Measurements from ENCODE around the gene CBR1. TPM values are rescaled to one million over a fixed set of nuclear protein-coding genes. Genes with fewer than 3 reads are reported as not detected.

CBR1 gene
- total RNA-seq, 2 experiments from 2014 or later: 12.0 TPM; not detected in 1

GRCh38 chr21:36109868-36110267, 40.0 kb downstream of the CBR1 start:
- Histone ChIP-seq H2AFZ (ENCODE audit: low read length) (no peak overlapping the region), H3K36me3 (ENCODE audit: insufficient read depth, low read length) (no peaks in the 10 kb centered on the region), H3K4me1 (ENCODE audit: insufficient read depth, low read length, poor library complexity, severe bottlenecking) (peaks cover 13% of the 10 kb centered on the region), H3K9me3 (ENCODE audit: low read length) (no peaks in the 10 kb centered on the region), H3K4me2 (ENCODE audit: low read length) (no peak overlapping the region), H4K20me1 (ENCODE audit: insufficient read depth, low read length) (no peaks in the 10 kb centered on the region), H3K9me2 (ENCODE audit: insufficient read depth, low read length) (no peaks in the 10 kb centered on the region), H3K27ac (ENCODE audit: low read depth, low read length, poor library complexity, severe bottlenecking) (no peak overlapping the region), H3K79me2 (ENCODE audit: insufficient read depth, low read depth, low read length) (no peaks in the 10 kb centered on the region), H3K4me3 (ENCODE audit: low read depth, low read length, poor library complexity, severe bottlenecking) (no peak overlapping the region)
- no peak for DNase-seq (ENCODE audit: low spot score)
- ChIA-PET CTCF (ENCODE audit: unreplicated experiment) (no interaction called here), POLR2A (interaction anchor here (0.8 kb wide), 1 partner anchor 327 kb away, joined by 4 read pairs; no protein-coding TSS in a partner anchor)
- TF ChIP-seq CTCF (conservative IDR thresholded peaks at IDR 0.05; ENCODE audit: low read length) (no peak), EZH2phosphoT487 (IDR thresholded peaks at IDR 0.05; ENCODE audit: borderline replicate concordance, low read depth, low read length) (no peak)
- intact Hi-C loops (cut with micrococcal nuclease; ENCODE audit: unreplicated experiment): loop anchor here (5.0 to 10.0 kb wide), 2 partner anchors 175 to 708 kb away; no protein-coding TSS in a partner anchor
- no TSS peak for BruUV-seq (replicated peaks)

GRCh38 chr21:36111238-36111637, 41.4 kb downstream of the CBR1 start:
- BruUV-seq (replicated peaks): no TSS peak
- ChIA-PET POLR2A (no interaction called here), CTCF (ENCODE audit: unreplicated experiment) (no interaction called here)
- H3K36me3 ChIP-seq (ENCODE audit: insufficient read depth, low read length): no peaks in the 10 kb centered on the region
- no peaks in the 10 kb centered on the region for H3K79me2 ChIP-seq (ENCODE audit: insufficient read depth, low read depth, low read length)
- no peak for DNase-seq (ENCODE audit: low spot score)
- H3K4me2 ChIP-seq (ENCODE audit: low read length): no peak overlapping the region
- H3K4me1 ChIP-seq (ENCODE audit: insufficient read depth, low read length, poor library complexity, severe bottlenecking): peaks cover 13% of the 10 kb centered on the region
- H4K20me1 ChIP-seq (ENCODE audit: insufficient read depth, low read length): no peaks in the 10 kb centered on the region
- H3K9me3 ChIP-seq (ENCODE audit: low read length): no peaks in the 10 kb centered on the region
- TF ChIP-seq CTCF (conservative IDR thresholded peaks at IDR 0.05; ENCODE audit: low read length) (no peak), EZH2phosphoT487 (IDR thresholded peaks at IDR 0.05; ENCODE audit: borderline replicate concordance, low read depth, low read length) (no peak)
- no peak overlapping the region for H3K4me3 ChIP-seq (ENCODE audit: low read depth, low read length, poor library complexity, severe bottlenecking)
- H2AFZ ChIP-seq (ENCODE audit: low read length): no peak overlapping the region
- H3K27ac ChIP-seq (ENCODE audit: low read depth, low read length, poor library complexity, severe bottlenecking): no peak overlapping the region
- intact Hi-C loops (cut with micrococcal nuclease; ENCODE audit: unreplicated experiment): loop anchor here (5.0 to 10.0 kb wide), 2 partner anchors 176 to 709 kb away; no protein-coding TSS in a partner anchor
- no peaks in the 10 kb centered on the region for H3K9me2 ChIP-seq (ENCODE audit: insufficient read depth, low read length)

- DNase-seq (ENCODE audit: low spot score): no peak
- ChIA-PET CTCF (ENCODE audit: unreplicated experiment) (interaction anchor here (0.7 to 1.0 kb wide), 2 partner anchors 17 to 85 kb away, joined by 3 to 4 read pairs; no protein-coding TSS in a partner anchor), POLR2A (interaction anchor here (0.6 to 1.6 kb wide), 7 partner anchors 8 to 282 kb away, joined by 3 to 5 read pairs (median 4); partner anchors contain the start of gene SETD4)
- BruUV-seq (replicated peaks): no TSS peak
- Histone ChIP-seq H3K79me2 (ENCODE audit: insufficient read depth, low read depth, low read length) (no peaks in the 10 kb centered on the region), H3K4me2 (ENCODE audit: low read length) (peak overlapping the region; percentile 73; the same call in 1 of the 2 replicates), H3K9me2 (ENCODE audit: insufficient read depth, low read length) (no peaks in the 10 kb centered on the region), H3K4me3 (ENCODE audit: low read depth, low read length, poor library complexity, severe bottlenecking) (no peak overlapping the region), H3K4me1 (ENCODE audit: insufficient read depth, low read length, poor library complexity, severe bottlenecking) (peaks cover 13% of the 10 kb centered on the region), H2AFZ (ENCODE audit: low read length) (peak overlapping the region; percentile 93), H3K27ac (ENCODE audit: low read depth, low read length, poor library complexity, severe bottlenecking) (no peak overlapping the region), H3K36me3 (ENCODE audit: insufficient read depth, low read length) (no peaks in the 10 kb centered on the region), H4K20me1 (ENCODE audit: insufficient read depth, low read length) (no peaks in the 10 kb centered on the region), H3K9me3 (ENCODE audit: low read length) (no peaks in the 10 kb centered on the region)
- no peak for TF ChIP-seq CTCF (conservative IDR thresholded peaks at IDR 0.05; ENCODE audit: low read length)
- TF ChIP-seq EZH2phosphoT487 (IDR thresholded peaks at IDR 0.05; ENCODE audit: borderline replicate concordance, low read depth, low read length): no peak
- intact Hi-C loops (cut with micrococcal nuclease; ENCODE audit: unreplicated experiment): loop anchor here (1.0 to 10.0 kb wide), 3 partner anchors 86 to 712 kb away; no protein-coding TSS in a partner anchor
Observed at GRCh38 chr21:36113647-36114428, 44.0 kb downstream of the CBR1 start.

Measured in OCI-LY7 (cell line).